SH-SY5Y (cell line): ENCODE results near the gene ARHGEF25.

Source experiments
- GATA2 ChIP-seq: IDR thresholded peaks from 2 replicates; pipeline ENCODE4 v1.6.1; 2011; ENCODE audit warnings: mild to moderate bottlenecking, low read depth, low read length
- GATA3 ChIP-seq: IDR thresholded peaks from 2 replicates; pipeline ENCODE4 v1.6.1; 2011; ENCODE audit warnings: low read depth, mild to moderate bottlenecking, low read length, moderate library complexity

ARHGEF25 gene

GRCh38 chr12:57611827-57612710 lies 834 bp downstream of the ARHGEF25 start:
- no peak for TF ChIP-seq GATA2
- no peak for TF ChIP-seq GATA3

- no peak for TF ChIP-seq GATA3
Measured at GRCh38 chr12:57612711-57613426, 1.6 kb downstream of the ARHGEF25 start.

GRCh38 chr12:57613427-57614109 lies 2.3 kb downstream of the ARHGEF25 start:
- TF ChIP-seq GATA3: no peak
- no peak for TF ChIP-seq GATA2

- no peak for TF ChIP-seq GATA3
- TF ChIP-seq GATA2: no peak
Measured at GRCh38 chr12:57614178-57614947, 3.1 kb downstream of the ARHGEF25 start.

- no peak for TF ChIP-seq GATA2
- TF ChIP-seq GATA3: no peak
Measured at GRCh38 chr12:57614948-57615500, 3.8 kb downstream of the ARHGEF25 start.

GRCh38 chr12:57615637-57616036 lies 4.4 kb downstream of the ARHGEF25 start:
- no peak for TF ChIP-seq GATA3
- TF ChIP-seq GATA2: no peak

GRCh38 chr12:57616383-57617101 lies 5.3 kb downstream of the ARHGEF25 start:
- no peak for TF ChIP-seq GATA3
- TF ChIP-seq GATA2: no peak

- TF ChIP-seq GATA2: no peak
- TF ChIP-seq GATA3: no peak
Measured at GRCh38 chr12:57617942-57618341, 6.7 kb downstream of the ARHGEF25 start.

GRCh38 chr12:57618966-57619433 lies 7.8 kb downstream of the ARHGEF25 start:
- TF ChIP-seq GATA3 (no peak), GATA2 (no peak)

- TF ChIP-seq GATA3: no peak
- no peak for TF ChIP-seq GATA2
Measured at GRCh38 chr12:57619434-57620244, 8.4 kb downstream of the ARHGEF25 start.

- no peak for TF ChIP-seq GATA3
- TF ChIP-seq GATA2: no peak
Measured at GRCh38 chr12:57620245-57620935, 9.2 kb downstream of the ARHGEF25 start.

- TF ChIP-seq GATA2: no peak
- no peak for TF ChIP-seq GATA3
Measured at GRCh38 chr12:57620936-57621496, 9.8 kb downstream of the ARHGEF25 start.
